Stimulated activated CD4-positive, alpha-beta T cell treated with anti-CD3 and anti-CD28 coated beads, Interleukin-4, amount 100 ng/mL, for 48 hours (primary cell): ENCODE results near the gene JTB.

ENCODE experiments used
- DNase-seq, 2 donors: peaks; one replicate each; pipeline ENCODE4 v3.0.0-alpha.2; 2020; ENCODE audit warnings: low read depth in 2 of 2

Gene JTB

GRCh38 chr1:153978274-153978909 is 918 bp upstream of the JTB start:
- DNase-seq = no peak

GRCh38 chr1:153976819-153977249 is 640 bp downstream of the JTB start:
- no peak for DNase-seq

DNA sequence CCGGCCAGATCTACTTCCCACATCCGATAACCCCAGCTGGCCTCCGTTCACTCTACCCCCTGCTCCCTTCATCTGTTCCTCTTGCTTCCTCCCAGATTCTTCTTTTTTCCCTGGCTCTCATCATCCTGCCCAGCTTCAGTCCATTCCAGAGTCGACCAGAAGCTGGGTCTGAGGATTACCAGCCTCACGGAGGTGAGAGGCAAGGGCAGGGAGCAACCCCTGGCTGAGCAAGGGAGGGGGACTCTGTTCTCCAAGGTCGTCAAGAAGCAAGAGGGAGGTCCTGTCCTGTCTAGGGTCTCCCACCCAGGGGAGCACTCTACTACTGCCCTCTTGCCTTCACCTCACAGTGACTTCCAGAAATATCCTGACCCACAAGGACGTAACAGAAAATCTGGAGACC is 3.9 kb downstream of the JTB start:
- DNase-seq = no peak

- DNase-seq = no peak
These were observed 4.4 kb downstream of the JTB start for GRCh38 chr1:153973071-153973470.

- DNase-seq = no peak
These were observed 7.1 kb downstream of the JTB start for GRCh38 chr1:153970346-153970745.

DNA sequence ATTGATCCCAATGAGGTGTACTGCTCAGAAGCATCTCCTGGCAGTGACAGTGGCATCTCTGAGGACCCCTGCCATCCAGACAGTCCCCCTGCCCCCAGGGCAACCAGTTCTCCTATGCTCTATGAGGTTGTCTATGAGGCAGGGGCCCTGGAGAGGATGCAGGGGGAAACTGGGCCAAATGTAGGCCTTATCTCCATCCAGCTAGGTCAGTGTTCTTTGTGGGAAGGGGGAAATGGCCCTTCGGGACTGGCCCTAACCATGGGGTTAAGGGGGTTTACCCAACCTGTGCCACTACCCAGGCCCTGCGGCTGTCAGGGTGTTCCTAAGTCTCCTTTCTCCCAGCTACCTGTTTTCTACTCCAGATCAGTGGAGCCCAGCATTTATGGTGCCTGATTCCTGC is 8.5 kb downstream of the JTB start:
- no peak for DNase-seq

DNA sequence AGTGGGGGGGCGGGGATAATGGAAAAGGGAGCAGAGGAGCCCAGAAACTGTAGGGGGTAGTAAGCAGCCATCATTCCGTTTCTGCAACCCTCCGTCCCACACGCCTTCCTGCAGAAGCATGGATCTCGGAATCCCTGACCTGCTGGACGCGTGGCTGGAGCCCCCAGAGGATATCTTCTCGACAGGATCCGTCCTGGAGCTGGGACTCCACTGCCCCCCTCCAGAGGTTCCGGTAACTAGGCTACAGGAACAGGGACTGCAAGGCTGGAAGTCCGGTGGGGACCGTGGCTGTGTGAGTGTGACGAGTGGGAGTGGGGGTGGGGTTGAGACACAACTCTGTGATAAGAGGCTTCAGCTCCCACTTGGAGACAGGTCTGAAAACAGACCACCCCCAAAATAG is 9.1 kb downstream of the JTB start:
- no peak for DNase-seq

- no peak for DNase-seq
These were observed 9.5 kb downstream of the JTB start for GRCh38 chr1:153968000-153968363.

- DNase-seq = peak; percentile 65 to 80
These were observed 10.1 kb downstream of the JTB start, which contains the start of gene CREB3L4 for GRCh38 chr1:153967107-153967999. Gene CREB3L4 (plus strand): TSS chr1:153967902. CDS start chr1:153968526, 624 bp downstream.

DNA sequence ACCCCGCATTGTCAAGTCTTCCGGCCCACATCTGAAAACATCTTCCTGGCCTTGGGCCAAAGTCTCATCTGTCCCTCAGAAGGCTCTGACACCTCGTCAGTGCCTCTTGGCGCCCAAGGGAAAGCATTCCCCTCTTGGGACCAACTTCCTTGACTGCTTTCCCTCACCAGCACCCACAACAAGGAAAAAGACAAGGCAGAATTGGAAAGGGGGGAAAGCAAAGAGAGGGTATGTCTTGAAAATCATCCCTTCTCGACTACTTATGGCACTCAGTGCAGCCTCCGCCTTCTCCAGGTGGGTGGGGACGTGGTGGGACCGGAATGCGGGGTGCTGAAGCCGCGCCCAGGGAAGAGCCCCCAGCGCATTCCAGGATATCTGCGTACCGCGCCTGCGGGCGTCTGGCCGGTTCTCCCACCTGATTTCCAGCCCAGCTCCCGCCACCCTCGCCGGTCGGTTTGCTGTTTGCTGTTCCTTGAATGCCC is 13.6 kb downstream of the JTB start:
- DNase-seq = no peak

GRCh38 chr1:153963030-153963849 is 14.2 kb downstream of the JTB start, which contains the start of gene SLC39A1:
Gene SLC39A1 (minus strand): TSS chr1:153963537. CDS start chr1:153962715, 822 bp downstream.
- peak; percentile 95 to 97 for DNase-seq

DNA sequence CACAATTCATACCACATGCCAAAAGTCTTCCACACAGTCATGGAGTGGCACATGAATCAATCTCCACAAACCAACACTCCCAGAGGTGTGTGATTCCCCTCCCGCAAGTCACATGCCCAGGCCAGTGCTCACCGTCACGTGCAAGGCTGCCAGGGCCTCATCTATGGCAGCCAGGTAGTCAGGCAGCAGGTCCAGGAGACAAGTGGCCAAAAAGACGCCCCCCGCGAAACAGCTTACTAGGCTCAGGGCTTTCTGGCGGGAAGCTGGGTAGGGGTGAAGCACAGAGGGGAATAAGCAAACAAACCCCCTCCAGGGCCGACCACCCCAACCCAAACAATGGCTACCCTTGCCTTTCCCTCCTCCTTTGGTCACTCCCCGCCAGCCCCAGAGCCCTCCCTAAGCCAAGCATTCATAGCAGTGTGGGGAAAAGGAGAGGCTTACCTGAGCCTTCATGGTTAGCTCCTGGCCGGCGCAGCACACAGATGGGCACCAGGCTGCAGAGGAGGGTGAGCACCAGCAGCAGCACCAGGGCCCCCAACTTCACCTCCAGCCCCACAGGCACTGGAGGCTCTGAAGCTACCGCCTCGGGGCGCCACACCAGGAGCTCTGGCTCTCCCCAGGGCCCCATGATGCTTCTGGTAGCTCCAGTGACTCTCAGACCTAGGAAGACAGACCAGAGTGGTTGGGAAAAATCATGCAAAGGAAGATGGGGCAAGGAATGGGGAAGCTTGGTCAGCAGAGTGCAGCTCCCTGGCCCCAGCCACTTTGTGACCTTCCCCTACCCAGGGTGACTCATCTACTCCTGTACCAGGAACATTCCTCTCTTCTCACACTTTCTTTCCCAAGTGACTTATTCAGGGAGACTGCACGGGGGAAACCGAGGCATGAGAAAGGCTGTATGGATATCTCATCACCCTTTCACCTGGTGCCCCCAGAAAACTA is 15.1 kb downstream of the JTB start:
- DNase-seq = no peak

GRCh38 chr1:153961421-153961820 is 16.1 kb downstream of the JTB start:
- DNase-seq = no peak

DNA sequence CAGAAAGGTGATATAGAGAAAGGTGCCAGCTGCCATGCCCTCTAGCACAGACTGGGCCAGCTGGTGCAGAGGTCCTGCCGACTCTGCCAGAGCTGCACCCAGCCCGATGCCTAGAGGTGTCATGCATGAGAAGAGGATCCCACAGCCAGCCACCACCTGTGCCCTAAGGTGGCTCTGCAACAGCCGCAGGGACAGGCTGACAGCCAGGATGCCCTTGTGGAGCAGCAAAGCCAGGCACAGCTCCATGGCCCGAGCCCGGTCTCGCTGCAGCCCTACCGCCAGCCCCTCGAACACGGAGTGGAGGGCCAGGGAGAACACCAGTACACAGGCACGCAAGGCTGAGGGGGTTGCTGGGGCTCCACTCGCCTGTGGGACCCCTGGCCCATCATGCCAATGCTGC is 17.3 kb downstream of the JTB start:
- no peak for DNase-seq

- no peak for DNase-seq
These were observed 18.0 kb downstream of the JTB start for GRCh38 chr1:153959454-153959853.

DNA sequence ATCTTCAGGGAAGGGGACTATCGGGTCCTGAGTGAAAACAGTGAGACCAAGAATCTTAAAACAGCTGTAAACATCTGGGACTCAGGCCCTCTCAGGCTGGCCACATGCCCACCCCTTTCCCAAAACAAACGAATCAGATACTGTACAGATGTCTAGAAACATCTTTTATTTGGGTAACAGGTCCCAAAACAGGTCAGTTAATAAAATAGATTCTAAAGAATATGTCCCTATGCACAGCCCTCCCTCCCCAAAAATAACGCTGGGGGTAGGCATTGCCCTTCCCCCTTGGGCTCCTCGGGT is 18.6 kb downstream of the JTB start:
- DNase-seq = no peak

DNA sequence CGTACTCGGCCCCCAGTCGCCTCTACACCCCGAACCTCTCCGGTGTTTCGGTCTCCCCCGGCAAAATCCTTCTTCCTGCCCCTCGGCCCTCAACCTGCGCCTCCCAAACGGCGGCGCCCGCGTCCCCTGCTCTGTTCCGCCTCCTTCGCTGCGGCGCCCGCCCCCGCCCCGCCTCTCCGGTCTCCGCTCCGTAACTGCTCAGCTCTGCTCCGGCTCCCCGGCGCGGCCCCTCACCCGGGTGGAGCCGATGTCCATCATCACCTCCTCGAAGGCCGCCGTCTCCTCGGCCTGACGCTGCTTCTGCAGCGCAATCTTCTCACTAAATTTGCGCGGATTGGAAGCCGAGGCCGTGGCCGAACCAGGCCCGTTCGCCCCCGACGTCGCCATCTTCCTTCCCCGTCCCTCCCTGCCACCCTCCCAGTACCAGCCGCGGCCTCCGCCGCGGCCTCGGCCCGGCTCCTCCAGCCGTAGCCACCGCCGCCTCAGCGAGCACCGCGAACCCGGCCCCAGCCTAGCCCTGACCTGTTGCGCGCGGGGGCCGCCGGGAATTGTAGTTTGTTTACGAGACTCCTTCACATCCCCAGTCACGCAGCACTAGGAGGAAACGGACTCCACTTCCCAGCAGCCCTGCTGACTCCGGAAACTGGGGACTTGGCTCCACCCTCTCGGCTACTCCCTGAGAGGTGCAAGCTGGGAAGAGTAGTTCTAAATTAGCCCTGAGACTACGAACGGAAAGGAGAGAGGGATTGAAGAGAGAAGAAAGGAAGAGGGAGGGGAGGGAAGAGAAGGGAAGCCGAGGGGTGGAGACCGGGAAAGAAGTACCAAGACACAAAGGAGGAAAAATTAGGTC is 19.1 kb downstream of the JTB start, which contains the start of gene CRTC2:
Gene CRTC2, minus strand, starts transcription at position 502 of the 850 bp plus-strand sequence. Its CDS starts 115 bp downstream, at position 387.
- DNase-seq = peak; percentile 96 to 98

- peak in 1 of 2 donors; percentile 9 for DNase-seq
These were observed 19.7 kb downstream of the JTB start for GRCh38 chr1:153957744-153958110.

- no peak for DNase-seq
These were observed 20.3 kb downstream of the JTB start for GRCh38 chr1:153956997-153957715.
